PC-9 (cell line): ENCODE measurements around the gene IL1RN.

Experiments
- CTCF ChIP-seq: fragments of 200-600 bp; sonication (generic); conservative IDR thresholded peaks from 2 replicates; pipeline ENCODE4 v1.6.1; 2017; ENCODE audit warnings: mixed run types, antibody characterized with exemption, mild to moderate bottlenecking, moderate library complexity
- EZH2 ChIP-seq: fragments of 200-600 bp; sonication (generic); IDR thresholded peaks from 2 replicates; pipeline ENCODE4 v1.8.0; 2017; ENCODE audit warnings: antibody characterized with exemption, low read depth

- TF ChIP-seq CTCF (no peak), EZH2 (no peak)
Observed at GRCh38 chr2:113167115-113167932, 39.9 kb downstream of the IL1RN start.
